CD4-positive, alpha-beta T cell treated with Interleukin-12 subunit alpha and Interleukin-12 subunit beta, for 1 hour (primary cell): Measurements from ENCODE around the gene KPNB1.

ENCODE experiments used
- DNase-seq: peaks from one replicate; pipeline ENCODE4 v3.0.0-alpha.2; 2020

Gene KPNB1

GRCh38 chr17:47649153-47649971, at the start of gene KPNB1:
KPNB1 (plus strand) TSS chr17:47649919; CDS start chr17:47650245, 326 bp downstream.
- peak; percentile 99 for DNase-seq

- DNase-seq = no peak
These were observed 45.7 kb upstream of the KPNB1 start for GRCh38 chr17:47603830-47604597.

- DNase-seq = no peak
These were observed 45.2 kb upstream of the KPNB1 start for GRCh38 chr17:47604598-47604927.

DNA sequence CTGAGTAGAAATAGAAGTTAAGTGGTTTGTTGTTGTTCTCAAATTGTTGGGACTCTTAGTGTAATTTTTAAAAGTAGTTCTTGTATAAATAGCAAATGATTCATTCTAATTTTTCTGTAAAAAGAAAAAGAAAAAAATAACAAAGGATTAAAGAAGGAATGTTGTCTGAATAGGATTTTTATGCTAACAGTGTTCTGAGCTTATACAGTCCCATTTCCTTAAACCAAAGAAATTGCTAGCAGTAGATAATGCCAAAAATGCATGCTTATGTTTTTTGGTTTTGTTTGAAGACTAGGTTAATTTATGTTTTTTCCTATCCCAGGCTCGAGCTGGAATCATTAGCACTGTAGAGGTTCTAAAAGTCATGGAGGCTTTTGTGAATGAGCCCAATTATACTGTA, 44.7 kb upstream of the KPNB1 start:
- no peak for DNase-seq

DNA sequence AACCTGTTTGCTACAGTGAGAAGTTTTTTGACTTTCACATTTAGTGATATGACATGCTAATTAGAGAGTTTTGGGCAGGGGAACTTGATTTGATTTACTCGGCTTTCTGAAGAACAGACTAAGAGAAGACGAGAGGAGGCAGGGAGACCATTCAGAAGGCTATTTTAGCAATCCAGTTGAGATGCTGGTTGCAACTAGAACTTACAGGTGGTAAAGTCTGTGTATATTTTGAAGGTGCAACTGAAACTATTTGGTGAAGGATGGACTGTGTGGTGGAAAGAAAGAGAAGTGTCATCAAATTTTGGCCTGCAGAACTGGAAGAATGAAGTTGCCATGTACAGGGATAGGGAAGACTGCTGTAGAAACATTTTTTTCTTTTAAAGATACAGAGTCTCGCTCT, 42.2 kb upstream of the KPNB1 start:
- no peak for DNase-seq

GRCh38 chr17:47611372-47612350, 38.1 kb upstream of the KPNB1 start:
- DNase-seq = no peak

DNA sequence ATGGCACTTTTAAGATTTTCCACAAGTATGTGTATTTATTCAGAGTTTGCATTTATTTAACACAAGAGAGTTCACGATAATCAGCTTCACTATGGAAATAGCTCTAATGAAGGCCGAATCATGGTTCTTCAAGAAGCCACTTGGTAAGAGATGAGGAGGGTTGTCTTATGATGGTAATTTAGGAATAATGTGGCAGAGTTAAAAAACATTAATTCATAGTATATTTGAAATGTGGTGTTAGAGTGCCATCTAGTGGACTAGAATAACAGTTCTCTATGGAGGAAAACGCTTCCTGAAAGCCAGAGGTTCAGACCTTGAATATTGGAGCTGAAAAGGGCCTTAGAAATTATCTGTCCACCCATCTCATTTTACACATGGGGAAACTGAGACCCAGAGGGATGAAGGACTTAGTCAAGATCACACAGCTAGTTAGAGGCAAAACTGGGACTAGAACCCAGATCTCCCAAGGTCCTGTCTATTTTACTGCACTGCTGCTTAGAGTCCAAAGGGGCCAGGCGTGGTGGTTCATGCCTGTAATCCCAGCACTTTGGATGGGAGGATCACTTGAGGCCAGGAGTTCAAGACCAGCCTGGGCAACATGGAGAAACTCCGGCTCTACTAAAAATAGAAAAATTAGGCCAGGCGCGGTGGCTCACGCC, 33.8 kb upstream of the KPNB1 start:
- DNase-seq = peak; percentile 65

DNA sequence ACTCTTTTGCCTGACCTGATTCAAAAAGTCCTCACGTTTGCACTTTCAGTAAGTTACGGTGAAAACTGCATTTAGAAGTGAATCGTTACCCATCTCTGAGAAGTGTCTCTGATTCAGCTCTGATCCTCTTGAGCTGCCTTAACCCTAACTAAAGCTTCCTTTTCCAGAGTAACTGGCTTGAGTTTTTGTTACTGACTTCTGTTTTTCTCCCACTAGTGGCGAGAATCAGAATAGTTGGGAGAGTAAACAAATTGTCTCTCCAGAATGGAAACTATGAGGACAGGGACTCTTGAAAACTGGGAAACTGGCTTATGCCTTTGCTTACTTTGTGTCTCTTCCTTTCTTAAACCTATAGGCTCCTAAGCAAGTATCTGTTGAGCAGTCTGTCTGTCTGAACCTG, 31.3 kb upstream of the KPNB1 start:
- no peak for DNase-seq

- DNase-seq = no peak
These were observed 29.0 kb upstream of the KPNB1 start for GRCh38 chr17:47620503-47621245.

DNA sequence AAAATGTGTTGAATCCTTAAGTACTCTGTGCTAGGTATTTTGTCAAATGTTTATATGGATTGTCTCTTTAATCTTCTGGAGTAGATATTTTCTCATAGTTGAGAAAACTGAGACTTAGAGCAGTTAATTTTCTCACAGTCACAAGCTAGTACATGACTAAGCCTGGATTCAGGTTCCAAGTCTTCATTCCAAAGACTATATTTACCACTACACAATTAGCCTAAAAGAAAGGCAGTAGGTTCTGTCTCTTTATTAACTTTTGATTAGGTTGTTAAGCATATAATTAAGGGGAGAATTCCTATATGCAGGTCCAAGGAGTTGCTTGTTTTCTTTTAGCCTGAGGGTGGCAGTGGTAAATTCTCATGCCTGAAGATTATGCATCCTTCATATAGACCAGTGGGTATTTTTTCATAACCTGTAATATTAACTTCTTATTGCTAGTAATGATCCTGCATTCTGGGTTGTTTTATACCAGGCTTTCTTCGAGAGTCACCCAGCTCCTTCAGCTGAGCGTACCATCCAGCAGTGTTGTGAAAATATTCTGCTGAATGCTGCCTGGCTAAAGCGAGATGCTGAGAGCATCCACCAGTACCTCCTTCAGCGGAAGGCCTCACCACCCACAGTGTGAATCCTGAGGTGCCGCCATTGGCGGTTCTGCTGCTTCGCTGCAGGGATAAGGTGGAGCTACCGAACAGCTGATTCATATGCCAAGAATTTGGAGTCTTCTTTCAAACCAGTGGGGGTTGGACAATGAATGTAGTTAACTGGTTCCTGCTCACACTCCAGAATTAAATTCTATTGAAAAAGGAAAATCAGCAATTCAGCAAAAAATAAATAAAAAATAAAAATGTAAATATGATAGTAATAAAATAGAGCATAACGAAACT, 28.2 kb upstream of the KPNB1 start:
- no peak for DNase-seq

- no peak for DNase-seq
These were observed 27.6 kb upstream of the KPNB1 start for GRCh38 chr17:47622180-47622549.

GRCh38 chr17:47624727-47625068, 25.0 kb upstream of the KPNB1 start:
- no peak for DNase-seq

- no peak for DNase-seq
These were observed 21.6 kb upstream of the KPNB1 start for GRCh38 chr17:47628014-47628566.

DNA sequence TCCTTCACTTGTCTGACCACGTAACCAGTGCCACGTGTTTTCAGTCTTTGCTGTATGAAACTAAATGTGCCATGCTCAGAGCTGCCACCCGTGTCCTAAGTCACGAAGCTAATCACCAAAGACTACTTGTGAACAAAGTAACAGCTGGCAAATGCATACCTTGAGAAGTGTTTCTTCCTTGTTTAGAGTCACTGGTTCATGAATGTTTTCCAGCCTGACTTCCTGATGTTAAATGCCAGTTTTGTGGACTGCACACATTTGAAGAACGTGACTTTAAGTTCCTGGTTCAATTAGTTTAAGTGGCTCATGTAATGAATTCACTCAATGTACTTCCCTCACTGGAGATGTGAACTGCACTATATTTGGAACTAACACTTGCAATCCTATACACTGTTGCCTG, 19.9 kb upstream of the KPNB1 start:
- no peak for DNase-seq

DNA sequence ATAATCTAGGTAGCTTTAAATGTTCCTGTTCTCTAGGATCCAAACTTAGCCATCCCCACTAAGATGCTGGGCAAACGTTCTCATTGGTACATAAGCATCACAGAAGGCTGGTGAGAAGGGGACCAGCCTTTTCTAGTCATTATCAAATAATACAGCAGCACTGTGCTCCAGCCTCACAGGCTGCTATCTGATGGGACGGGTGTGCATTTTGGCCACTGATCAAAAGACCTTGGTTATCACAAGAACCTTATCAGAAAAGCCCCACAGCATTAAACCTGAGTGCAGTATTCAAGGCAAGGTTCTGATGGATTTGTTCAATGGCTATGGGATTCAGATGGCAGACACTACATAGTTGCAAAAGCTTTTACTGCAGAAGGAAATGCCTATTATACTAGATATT, 19.1 kb upstream of the KPNB1 start:
- no peak for DNase-seq

DNA sequence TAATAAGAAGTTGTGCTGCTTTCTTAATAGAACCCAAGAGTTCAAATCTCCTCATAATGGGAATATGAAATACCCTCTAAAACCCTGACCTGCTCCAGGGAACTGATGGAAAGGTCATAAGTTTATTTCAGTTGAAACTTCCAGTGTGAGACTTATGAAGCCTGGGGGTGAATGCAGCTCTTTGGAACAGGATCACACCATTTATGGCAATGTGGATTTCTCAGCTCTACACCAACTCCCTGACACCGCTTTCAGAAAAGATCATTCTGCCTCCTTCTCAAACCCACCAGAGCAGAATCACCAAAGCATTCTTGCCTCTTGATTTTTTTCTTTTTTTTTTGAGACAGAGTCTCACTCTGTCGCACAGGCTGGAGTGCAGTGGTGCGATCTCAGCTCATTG, 16.7 kb upstream of the KPNB1 start:
- DNase-seq = no peak

DNA sequence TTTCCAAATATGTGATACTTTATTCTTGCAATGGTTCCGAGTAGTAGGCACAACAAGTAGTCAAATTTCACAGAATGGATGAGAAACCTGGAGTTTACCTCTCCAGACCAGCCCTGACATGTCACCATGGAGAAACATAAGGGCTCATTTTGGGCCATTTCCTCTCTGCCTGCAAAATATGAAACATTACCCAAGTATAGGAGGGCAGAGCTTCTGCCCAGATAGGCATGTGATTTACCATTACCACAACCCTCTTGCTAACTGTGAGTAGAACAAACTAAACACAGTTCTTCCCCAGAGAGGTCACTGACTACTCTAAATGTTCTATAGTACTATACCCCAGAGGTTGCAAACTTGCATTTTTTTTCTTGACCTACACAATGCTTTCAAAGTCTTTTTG, 15.7 kb upstream of the KPNB1 start:
- no peak for DNase-seq

DNA sequence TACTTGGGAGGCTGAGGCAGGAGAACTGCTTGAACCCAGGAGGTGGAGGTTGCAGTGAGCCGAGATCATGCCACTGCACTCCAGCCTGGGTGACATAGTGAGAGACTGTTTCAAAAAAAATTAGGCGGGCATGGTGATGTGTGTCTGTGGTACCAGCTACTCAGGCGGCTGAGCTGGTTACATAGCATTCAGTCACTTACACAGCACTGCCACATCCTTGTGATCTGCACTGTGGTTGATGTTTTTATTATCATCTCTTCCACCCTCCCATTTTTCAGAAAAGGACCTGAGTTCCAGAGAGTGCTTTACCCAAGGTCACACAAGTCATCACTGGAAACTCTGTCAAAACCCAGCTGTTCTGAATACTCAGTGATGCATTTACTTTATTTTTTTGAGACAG, 14.8 kb upstream of the KPNB1 start:
- DNase-seq = no peak

DNA sequence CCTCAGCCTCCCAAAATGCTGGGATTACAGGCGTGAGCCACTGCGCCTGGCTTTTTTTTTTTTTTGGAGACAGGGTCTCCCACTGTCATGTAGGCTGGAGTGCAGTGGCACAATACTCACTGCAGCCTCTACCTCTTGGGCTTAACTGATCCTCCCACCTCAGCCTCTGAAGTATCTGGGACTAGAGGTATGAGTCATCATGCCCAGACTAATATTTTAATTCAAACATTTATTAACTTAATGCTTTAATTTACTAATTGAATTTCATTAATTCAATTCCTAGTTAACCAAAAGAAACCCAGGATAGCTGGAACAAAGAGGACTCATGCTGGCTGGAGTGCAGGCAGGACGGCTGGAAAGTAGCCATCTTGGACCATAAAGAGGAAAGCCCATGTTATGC, 14.0 kb upstream of the KPNB1 start:
- no peak for DNase-seq

DNA sequence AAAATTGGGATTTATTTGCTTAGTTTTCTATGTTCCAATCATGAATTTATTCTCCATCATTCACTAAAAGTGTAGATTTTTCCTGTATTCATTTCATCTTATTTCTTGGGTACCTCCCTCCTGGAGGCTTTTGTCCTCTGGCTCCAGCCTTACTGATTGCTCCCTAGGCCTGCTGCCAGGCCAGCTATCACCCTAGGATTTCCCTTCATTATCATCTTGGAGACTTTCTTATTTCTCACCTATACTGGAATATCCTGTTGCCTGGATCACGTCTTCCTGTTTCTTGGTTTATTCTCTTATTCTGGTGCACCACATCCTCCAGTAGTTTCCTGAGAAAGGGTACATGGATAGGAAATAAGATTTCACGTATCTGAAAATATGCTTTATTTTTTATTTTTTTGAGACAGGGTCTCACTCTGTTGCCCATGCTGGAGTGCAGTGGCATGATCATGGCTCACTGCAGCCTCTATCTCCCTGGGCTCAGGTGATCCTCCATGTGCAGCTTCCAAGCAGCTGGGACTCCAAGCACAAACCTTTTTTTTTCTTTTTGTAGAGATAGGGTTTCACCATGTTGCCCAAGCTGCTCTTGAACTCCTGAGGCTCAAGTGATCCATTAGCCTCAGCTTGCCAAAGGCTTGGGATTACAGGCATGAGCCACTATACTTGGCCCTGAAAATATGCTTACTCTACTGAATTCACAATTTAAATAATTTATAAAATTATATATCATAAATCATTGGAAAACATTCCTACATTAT, 13.3 kb upstream of the KPNB1 start:
- DNase-seq = no peak
